Bronchial epithelial cell (primary cell): ENCODE data around the gene RTN4R. TPM values are rescaled to one million over a fixed set of nuclear protein-coding genes. Genes with fewer than 3 reads are reported as not detected.

Source experiments
- DNase-seq: peaks from one replicate; pipeline ENCODE4 v3.0.0-alpha.2; 2010; ENCODE audit warnings: low read depth
- FAIRE-seq: peaks from 2 replicates; lab custom pipeline; 2011; peaks lifted over from hg19 to GRCh38; lab: Jason Lieb, UNC
- H3K27me3 ChIP-seq: 2 replicates; pipeline ENCODE4 v1.5.1; 2011; ENCODE audit warnings: low read length; ENCODE audit not compliant: control insufficient read depth, insufficient read depth
- H3K36me3 ChIP-seq: 2 replicates; pipeline ENCODE4 v1.5.1; 2011; ENCODE audit warnings: low read length; ENCODE audit not compliant: control insufficient read depth, insufficient read depth
- H3K4me3 ChIP-seq: 2 replicates; pipeline ENCODE4 v1.5.1; 2011; ENCODE audit warnings: mild to moderate bottlenecking, low read depth, low read length, control low read depth
- total RNA-seq: library from RNA; depleted of rRNA; stranded (reverse); fragments of >200 nt; gene quantifications from 2 replicates; pipeline ENCODE4 v1.2.1, GENCODE V29; 2014
- TF ChIP-seq, protein P1 (sequence below): IDR thresholded peaks from 2 replicates; pipeline ENCODE4 v1.5.1; 2011; ENCODE audit warnings: mild to moderate bottlenecking, moderate library complexity, low read length, control low read depth, inconsistent platforms; ENCODE audit not compliant: insufficient read depth, severe bottlenecking

Gene RTN4R
- total RNA-seq, 1 donor from 2014 or later, result 2.6 TPM

- TF ChIP-seq, protein P1, sequence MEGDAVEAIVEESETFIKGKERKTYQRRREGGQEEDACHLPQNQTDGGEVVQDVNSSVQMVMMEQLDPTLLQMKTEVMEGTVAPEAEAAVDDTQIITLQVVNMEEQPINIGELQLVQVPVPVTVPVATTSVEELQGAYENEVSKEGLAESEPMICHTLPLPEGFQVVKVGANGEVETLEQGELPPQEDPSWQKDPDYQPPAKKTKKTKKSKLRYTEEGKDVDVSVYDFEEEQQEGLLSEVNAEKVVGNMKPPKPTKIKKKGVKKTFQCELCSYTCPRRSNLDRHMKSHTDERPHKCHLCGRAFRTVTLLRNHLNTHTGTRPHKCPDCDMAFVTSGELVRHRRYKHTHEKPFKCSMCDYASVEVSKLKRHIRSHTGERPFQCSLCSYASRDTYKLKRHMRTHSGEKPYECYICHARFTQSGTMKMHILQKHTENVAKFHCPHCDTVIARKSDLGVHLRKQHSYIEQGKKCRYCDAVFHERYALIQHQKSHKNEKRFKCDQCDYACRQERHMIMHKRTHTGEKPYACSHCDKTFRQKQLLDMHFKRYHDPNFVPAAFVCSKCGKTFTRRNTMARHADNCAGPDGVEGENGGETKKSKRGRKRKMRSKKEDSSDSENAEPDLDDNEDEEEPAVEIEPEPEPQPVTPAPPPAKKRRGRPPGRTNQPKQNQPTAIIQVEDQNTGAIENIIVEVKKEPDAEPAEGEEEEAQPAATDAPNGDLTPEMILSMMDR, result no peak
- no peak for DNase-seq
- H3K36me3 ChIP-seq, result no peaks in the 10 kb centered on the region
Observed at GRCh38 chr22:20217563-20217962, 50.6 kb downstream of the RTN4R start.

GRCh38 chr22:20216863-20217499 lies 51.1 kb downstream of the RTN4R start:
- FAIRE-seq (peak; percentile 36), DNase-seq (peak; percentile 78)
- no peaks in the 10 kb centered on the region for H3K36me3 ChIP-seq
- H3K4me3 ChIP-seq, result no peak overlapping the region
- TF ChIP-seq, protein P1, result no peak
- no peaks in the 10 kb centered on the region for H3K27me3 ChIP-seq

More at GRCh38 chr22:20217563-20217962, 50.6 kb downstream of the RTN4R start:
- FAIRE-seq, result no peak
- Histone ChIP-seq H3K4me3 (no peak overlapping the region), H3K27me3 (no peaks in the 10 kb centered on the region)

DNA sequence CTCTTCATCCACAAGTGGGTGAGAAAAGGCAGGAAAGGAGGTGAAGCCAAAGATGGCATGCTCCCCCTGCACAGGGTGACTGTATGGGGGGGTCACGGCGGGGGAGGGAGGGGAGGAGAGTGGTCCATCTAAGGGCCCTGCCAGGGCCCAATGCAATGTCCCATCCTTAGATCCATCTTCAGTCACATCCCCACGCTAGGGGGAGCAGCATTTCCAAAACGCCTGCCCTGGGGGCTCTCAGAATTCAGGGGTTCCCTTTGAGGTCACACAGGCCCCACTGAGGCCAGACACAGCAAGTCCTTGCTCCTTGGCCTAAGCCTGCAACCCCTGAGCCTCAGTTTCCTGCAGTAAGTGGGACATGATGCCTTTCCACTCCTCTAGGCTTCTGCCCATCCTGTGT lies 52.4 kb downstream of the RTN4R start:
- FAIRE-seq, result no peak
- H3K4me3 ChIP-seq, result no peak overlapping the region
- no peak for DNase-seq
- TF ChIP-seq, protein P1, result no peak
- H3K27me3 ChIP-seq, result no peaks in the 10 kb centered on the region
- H3K36me3 ChIP-seq, result no peaks in the 10 kb centered on the region

GRCh38 chr22:20214853-20215252 lies 53.3 kb downstream of the RTN4R start:
- FAIRE-seq, result no peak

GRCh38 chr22:20213833-20214708 lies 54.0 kb downstream of the RTN4R start:
- FAIRE-seq, result peak; percentile 50

More at GRCh38 chr22:20214853-20215252, 53.3 kb downstream of the RTN4R start:
- TF ChIP-seq, protein P1, result no peak
- no peaks in the 10 kb centered on the region for H3K27me3 ChIP-seq
- DNase-seq, result no peak
- no peak overlapping the region for H3K4me3 ChIP-seq
- H3K36me3 ChIP-seq, result no peaks in the 10 kb centered on the region

More at GRCh38 chr22:20213833-20214708, 54.0 kb downstream of the RTN4R start:
- TF ChIP-seq, protein P1, result no peak
- H3K4me3 ChIP-seq, result no peak overlapping the region
- H3K27me3 ChIP-seq, result no peaks in the 10 kb centered on the region
- no peaks in the 10 kb centered on the region for H3K36me3 ChIP-seq
- no peak for DNase-seq
